Esophagus muscularis mucosa (tissue), 4 donors: Measurements from ENCODE around the gene HEBP2.

Experiments
- EP300 ChIP-seq: sonication (generic); formaldehyde crosslinking; IDR thresholded peaks from one replicate; pipeline ENCODE4 v1.6.1; 2017; ENCODE audit warnings: antibody characterized with exemption
- POLR2A ChIP-seq: fragments of 450-650 bp; IDR thresholded peaks from one replicate; pipeline ENCODE4 v1.6.1; 2017; ENCODE audit warnings: antibody characterized with exemption, moderate library complexity, mild to moderate bottlenecking, low read depth
- POLR2AphosphoS5 ChIP-seq, 2 donors: sonication (generic); formaldehyde crosslinking; IDR thresholded peaks; one replicate each; pipeline ENCODE4 v1.6.1; 2017; ENCODE audit warnings: antibody characterized with exemption in 2 of 2
- TF ChIP-seq, protein P1 (sequence below), 3 experiments: fragments of 200-600 bp in 2 of 3; fragments of 450-650 bp in 1 of 3; sonication (generic) in 2 of 3; IDR thresholded peaks; one replicate each; pipeline ENCODE4 v1.5.1; 2017 to 2019; ENCODE audit warnings: antibody characterized with exemption in 3 of 3, mild to moderate bottlenecking in 2 of 3, moderate library complexity in 1 of 3

DNA sequence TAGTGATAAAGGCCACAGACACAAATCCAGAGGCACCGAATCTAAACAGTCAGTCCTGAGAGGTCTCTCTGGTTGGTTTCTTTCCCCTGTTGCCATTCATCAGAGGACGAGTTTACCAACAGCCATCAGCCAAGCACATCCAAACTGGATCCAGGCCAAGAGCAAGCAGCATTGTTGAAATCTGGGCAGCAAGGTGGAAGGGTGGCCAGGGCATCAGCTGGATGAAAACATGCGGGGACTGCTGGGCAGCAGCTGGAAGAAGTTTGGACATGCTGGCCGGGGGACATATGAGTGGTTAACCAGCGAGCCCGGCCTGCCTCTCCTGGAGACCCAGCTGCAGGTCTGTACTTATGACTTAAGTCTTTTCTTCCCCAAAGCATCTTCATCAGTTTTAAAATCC is 26.2 kb upstream of the HEBP2 start, which contains the start of gene SMIM28:
- TF ChIP-seq, protein P1, sequence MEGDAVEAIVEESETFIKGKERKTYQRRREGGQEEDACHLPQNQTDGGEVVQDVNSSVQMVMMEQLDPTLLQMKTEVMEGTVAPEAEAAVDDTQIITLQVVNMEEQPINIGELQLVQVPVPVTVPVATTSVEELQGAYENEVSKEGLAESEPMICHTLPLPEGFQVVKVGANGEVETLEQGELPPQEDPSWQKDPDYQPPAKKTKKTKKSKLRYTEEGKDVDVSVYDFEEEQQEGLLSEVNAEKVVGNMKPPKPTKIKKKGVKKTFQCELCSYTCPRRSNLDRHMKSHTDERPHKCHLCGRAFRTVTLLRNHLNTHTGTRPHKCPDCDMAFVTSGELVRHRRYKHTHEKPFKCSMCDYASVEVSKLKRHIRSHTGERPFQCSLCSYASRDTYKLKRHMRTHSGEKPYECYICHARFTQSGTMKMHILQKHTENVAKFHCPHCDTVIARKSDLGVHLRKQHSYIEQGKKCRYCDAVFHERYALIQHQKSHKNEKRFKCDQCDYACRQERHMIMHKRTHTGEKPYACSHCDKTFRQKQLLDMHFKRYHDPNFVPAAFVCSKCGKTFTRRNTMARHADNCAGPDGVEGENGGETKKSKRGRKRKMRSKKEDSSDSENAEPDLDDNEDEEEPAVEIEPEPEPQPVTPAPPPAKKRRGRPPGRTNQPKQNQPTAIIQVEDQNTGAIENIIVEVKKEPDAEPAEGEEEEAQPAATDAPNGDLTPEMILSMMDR (IDR thresholded peaks at IDR 0.05) = no peak
- TF ChIP-seq POLR2AphosphoS5 (IDR thresholded peaks at IDR 0.05) (no peak), POLR2A (no peak), EP300 (no peak)
